Vagina (tissue), 2 donors: ENCODE data around the gene SSTR5. TPM values are rescaled to one million over a fixed set of nuclear protein-coding genes. Genes with fewer than 3 reads are reported as not detected.
"Not testable (repeated sequence)": the region's sequence is repeated elsewhere in the genome, so short reads cannot be mapped to it uniquely, and the experiment has no call there.

ENCODE experiments used
- DNase-seq, 2 donors: peaks; one replicate each; pipeline ENCODE4 v3.0.0-alpha.2; 2017; ENCODE audit errors: extremely low spot score in 2 of 2
- H3K27ac ChIP-seq: fragments of 200-600 bp; sonication (generic); one replicate; pipeline ENCODE4 v1.5.1; 2019
- H3K27me3 ChIP-seq: fragments of 200-600 bp; sonication (generic); one replicate; pipeline ENCODE4 v1.5.1; 2019
- H3K36me3 ChIP-seq, 2 donors: fragments of 200-600 bp; sonication (generic); one replicate each; pipeline ENCODE4 v1.5.1; 2017 to 2019
- H3K4me1 ChIP-seq: fragments of 200-600 bp; sonication (generic); one replicate; pipeline ENCODE4 v1.5.1; 2019
- H3K4me3 ChIP-seq, 2 donors: fragments of 200-600 bp; sonication (generic); 1 replicate in 1 of 2; 2 replicates in 1 of 2; pipeline ENCODE4 v1.5.1; 2016 to 2019
- H3K9me3 ChIP-seq: fragments of 200-600 bp; sonication (generic); one replicate; pipeline ENCODE4 v1.5.1; 2019
- CTCF ChIP-seq, 3 experiments: fragments of 450-650 bp in 2 of 3; fragments of 200-600 bp in 1 of 3; sonication (generic) in 1 of 3; IDR thresholded peaks; one replicate each; pipeline ENCODE4 v1.5.1; 2017 to 2019; ENCODE audit warnings: antibody characterized with exemption in 3 of 3, mild to moderate bottlenecking in 2 of 3, moderate library complexity in 2 of 3
- POLR2A ChIP-seq, 2 donors: fragments of 450-650 bp; IDR thresholded peaks; one replicate each; pipeline ENCODE4 v1.6.1; 2017; ENCODE audit warnings: antibody characterized with exemption in 2 of 2, mild to moderate bottlenecking in 2 of 2, moderate library complexity in 2 of 2
- POLR2AphosphoS5 ChIP-seq, 2 donors: sonication (generic); formaldehyde crosslinking; IDR thresholded peaks; one replicate each; pipeline ENCODE4 v1.9.0; 2017; ENCODE audit warnings: antibody characterized with exemption in 2 of 2, mild to moderate bottlenecking in 2 of 2, low read depth in 1 of 2; ENCODE audit not compliant: insufficient read depth in 1 of 2
- intact Hi-C: fragments of 100-400 bp; cut with DNase I; formaldehyde crosslinking; loops from one replicate; pipeline ENCODE4 v1.15.1; 2023
- total RNA-seq: library from RNA; depleted of rRNA; stranded (reverse); fragments of >200 nt; gene quantifications from one replicate; pipeline ENCODE4 v1.2.3, GENCODE V29; 2016

SSTR5 gene
- 0.98 TPM for total RNA-seq

DNA sequence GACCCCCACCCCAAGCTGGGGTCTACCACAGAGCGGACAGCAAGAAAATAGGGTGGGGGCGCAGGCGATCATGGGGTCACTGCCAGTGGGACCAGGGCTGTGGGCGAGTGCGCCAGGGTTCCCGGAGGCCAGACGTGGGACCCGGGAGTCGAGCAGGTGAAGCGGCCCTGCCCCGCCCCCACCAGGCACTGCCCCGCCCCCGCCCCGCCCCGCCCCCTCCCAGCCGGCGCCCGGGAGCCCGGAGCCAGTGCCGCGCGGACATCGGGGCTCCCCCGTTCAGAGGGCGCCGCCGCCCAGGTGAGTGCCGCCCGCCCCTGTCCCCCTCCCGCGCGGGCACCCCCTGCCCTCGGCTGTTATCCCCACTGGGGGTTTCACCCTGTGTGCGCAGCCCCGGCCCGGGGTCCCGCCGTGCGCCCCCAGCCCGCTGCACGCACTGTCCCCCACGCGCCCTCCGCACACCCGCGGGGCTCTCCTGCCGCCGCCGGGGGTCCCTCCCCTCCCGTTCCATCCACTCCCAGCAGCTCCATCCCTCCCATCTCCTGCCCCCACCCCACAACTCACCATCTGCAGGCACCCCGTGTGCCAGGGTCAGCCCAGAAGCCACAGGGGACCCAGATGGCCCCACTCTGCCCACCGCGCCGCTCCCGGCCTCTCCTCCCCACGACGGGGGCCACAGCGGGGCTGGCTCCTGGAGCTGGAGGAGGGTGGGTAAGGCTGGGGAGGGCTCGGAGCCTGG lies at the start of gene SSTR5:
Gene SSTR5, plus strand, starts transcription at position 222 of the 736 bp plus-strand sequence. CDS start 6,122 bp downstream, outside the sequence.
- H3K4me3 ChIP-seq = no peak within 1 kb of the TSS
- H3K27me3 ChIP-seq = no peaks in the 10 kb centered on the region
- intact Hi-C loops = loop anchor here (2.0 kb wide), 1 partner anchor 514 kb away; no protein-coding TSS in a partner anchor
- TF ChIP-seq POLR2A (IDR thresholded peaks at IDR 0.05) (no peak), CTCF (IDR thresholded peaks at IDR 0.05) (no peak), POLR2AphosphoS5 (IDR thresholded peaks at IDR 0.05; ENCODE audit: insufficient read depth in 1 of 2, low read depth in 1 of 2) (no peak)
- H3K9me3 ChIP-seq = no peaks in the 10 kb centered on the region
- no peaks in the 10 kb centered on the region for H3K4me1 ChIP-seq
- DNase-seq = no peak
- no peaks in the 10 kb centered on the region for H3K36me3 ChIP-seq
- no peak within 1 kb of the TSS for H3K27ac ChIP-seq

DNA sequence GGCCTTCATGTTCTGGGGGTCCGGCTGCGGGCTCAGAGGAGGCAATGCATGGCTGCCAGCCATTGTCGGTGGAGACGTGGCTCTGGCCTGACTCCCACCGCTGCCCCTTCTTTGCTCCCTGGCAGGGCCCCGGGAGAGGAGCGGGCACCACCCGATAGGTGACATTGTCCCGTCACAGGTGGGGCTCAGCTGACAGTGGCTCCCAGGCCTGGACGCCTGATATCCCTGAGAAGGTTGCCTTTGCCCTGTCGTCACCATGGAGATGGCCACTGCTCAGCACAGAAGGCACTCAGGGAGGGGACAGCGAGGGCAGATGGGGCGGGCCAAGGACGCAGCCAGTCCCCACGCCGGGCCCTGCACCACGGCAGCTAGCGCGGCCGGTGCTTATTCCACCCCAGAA lies 48.4 kb upstream of the SSTR5 start:
- TF ChIP-seq POLR2AphosphoS5 (IDR thresholded peaks at IDR 0.05; ENCODE audit: insufficient read depth in 1 of 2, low read depth in 1 of 2) (no peak), POLR2A (IDR thresholded peaks at IDR 0.05) (no peak), CTCF (IDR thresholded peaks at IDR 0.05) (no peak)
- no peaks in the 10 kb centered on the region for H3K36me3 ChIP-seq
- H3K4me3 ChIP-seq = no peak overlapping the region
- no peaks in the 10 kb centered on the region for H3K27me3 ChIP-seq
- intact Hi-C loops = no loop called here
- peaks cover 12% of the 10 kb centered on the region for H3K4me1 ChIP-seq
- DNase-seq = no peak
- no peaks in the 10 kb centered on the region for H3K9me3 ChIP-seq
- H3K27ac ChIP-seq = no peak overlapping the region

GRCh38 chr16:1025183-1025809 lies 47.3 kb upstream of the SSTR5 start:
- intact Hi-C loops = not testable (repeated sequence)
- peak in 1 of 2 donors; percentile 100 for DNase-seq

DNA sequence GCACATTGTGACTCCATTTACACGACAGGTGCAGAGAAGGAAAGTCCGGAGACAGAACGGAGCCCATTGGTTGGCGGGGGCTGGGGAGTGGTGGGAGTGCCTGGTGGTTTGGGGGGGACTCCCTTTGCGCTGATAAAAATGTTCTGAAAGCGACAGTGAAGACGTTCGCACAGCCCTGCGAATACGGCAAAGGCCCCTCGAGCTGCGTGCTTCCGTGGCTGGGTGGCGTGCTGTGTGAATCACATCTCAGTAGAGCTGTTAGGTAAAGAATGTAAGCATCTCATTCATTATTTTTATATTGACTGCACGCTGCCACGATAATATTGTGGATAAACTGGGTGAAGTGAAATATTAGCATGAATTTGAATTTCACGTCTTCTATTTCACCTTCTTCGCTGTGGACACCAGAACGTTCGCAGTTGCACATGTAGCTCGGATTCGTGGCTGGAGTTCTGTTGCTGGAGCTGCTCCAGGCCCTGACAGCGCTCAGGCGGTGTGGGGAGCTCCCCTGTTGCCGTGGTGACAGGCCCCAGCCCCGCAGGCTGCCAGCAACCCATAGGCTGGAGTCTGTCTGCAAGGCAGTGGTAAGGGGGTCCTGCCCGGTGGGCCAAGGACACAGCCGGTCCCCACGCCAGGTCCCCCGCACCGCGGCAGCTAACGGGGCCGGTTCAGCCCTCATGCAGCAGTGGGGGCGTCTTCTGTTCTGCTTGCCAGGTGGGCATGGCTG lies 46.3 kb upstream of the SSTR5 start:
- H3K27ac ChIP-seq = no peak overlapping the region
- H3K4me1 ChIP-seq = peaks cover 11% of the 10 kb centered on the region
- no peaks in the 10 kb centered on the region for H3K27me3 ChIP-seq
- no peaks in the 10 kb centered on the region for H3K9me3 ChIP-seq
- H3K4me3 ChIP-seq = no peak overlapping the region
- DNase-seq = no peak
- H3K36me3 ChIP-seq = no peaks in the 10 kb centered on the region
- no peak for TF ChIP-seq POLR2A (IDR thresholded peaks at IDR 0.05)
- no peak for TF ChIP-seq CTCF (IDR thresholded peaks at IDR 0.05)
- no peak for TF ChIP-seq POLR2AphosphoS5 (IDR thresholded peaks at IDR 0.05; ENCODE audit: insufficient read depth in 1 of 2, low read depth in 1 of 2)
- intact Hi-C loops = no loop called here

More at GRCh38 chr16:1025183-1025809, 47.3 kb upstream of the SSTR5 start:
- H3K4me3 ChIP-seq, H3K9me3 ChIP-seq, H3K27ac ChIP-seq, H3K36me3 ChIP-seq, H3K4me1 ChIP-seq, H3K27me3 ChIP-seq: not testable (repeated sequence)

- H3K9me3 ChIP-seq = no peaks in the 10 kb centered on the region
- intact Hi-C loops = no loop called here
- H3K36me3 ChIP-seq = no peaks in the 10 kb centered on the region
- no peaks in the 10 kb centered on the region for H3K27me3 ChIP-seq
- TF ChIP-seq POLR2A (IDR thresholded peaks at IDR 0.05) (no peak), POLR2AphosphoS5 (IDR thresholded peaks at IDR 0.05; ENCODE audit: insufficient read depth in 1 of 2, low read depth in 1 of 2) (no peak), CTCF (IDR thresholded peaks at IDR 0.05) (no peak)
- H3K4me3 ChIP-seq = no peak overlapping the region
- DNase-seq = no peak
- no peak overlapping the region for H3K27ac ChIP-seq
- peaks cover 11% of the 10 kb centered on the region for H3K4me1 ChIP-seq
Measured at GRCh38 chr16:1026784-1027500, 45.6 kb upstream of the SSTR5 start.
